GM18505 (cell line): ENCODE data around the gene DYRK3.

Experiments used
- ATAC-seq: cut with Tn5 transposase; IDR thresholded peaks from one replicate; pipeline ENCODE4 v1.9.1; 2021; ENCODE audit not compliant: unreplicated experiment
- POLR2A ChIP-seq: IDR thresholded peaks from 4 replicates; pipeline ENCODE4 v1.6.1; 2011; ENCODE audit warnings: borderline replicate concordance; ENCODE audit not compliant: insufficient read depth, insufficient read length; ENCODE audit errors: extremely low read depth

Gene DYRK3

DNA sequence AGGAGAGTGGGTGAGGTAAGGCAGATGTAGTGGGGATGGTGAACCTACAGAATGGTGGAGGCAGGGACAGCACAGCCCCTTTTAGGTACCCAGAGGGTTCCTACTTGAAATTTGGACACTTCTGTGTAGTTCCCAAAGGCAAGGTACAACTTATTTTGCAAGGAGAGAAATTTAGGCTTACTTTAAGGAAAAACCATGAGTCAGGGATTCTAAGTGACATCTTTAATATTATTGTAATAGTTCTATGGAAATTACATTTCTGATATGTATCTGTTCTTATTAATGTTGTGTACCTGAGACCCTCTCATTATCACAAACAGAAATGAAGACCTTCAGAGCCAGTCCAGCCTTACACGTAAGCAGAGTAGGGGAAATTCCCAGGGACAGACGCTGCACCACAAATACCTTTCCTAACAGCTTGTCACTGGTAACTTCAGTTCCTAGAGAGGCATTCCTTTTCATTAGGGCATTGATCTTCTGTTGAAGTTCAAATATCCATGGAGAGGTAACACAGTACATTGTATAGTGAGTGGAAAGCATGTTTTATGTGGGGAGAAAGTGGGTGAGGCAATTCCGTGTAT is 7.9 kb downstream of the DYRK3 start:
- no peak for ATAC-seq
- TF ChIP-seq POLR2A = no peak

GRCh38 chr1:206646504-206646903 is 11.2 kb downstream of the DYRK3 start:
- TF ChIP-seq POLR2A = no peak
- ATAC-seq = no peak

GRCh38 chr1:206647224-206647623 is 11.9 kb downstream of the DYRK3 start:
- TF ChIP-seq POLR2A = no peak
- no peak for ATAC-seq

DNA sequence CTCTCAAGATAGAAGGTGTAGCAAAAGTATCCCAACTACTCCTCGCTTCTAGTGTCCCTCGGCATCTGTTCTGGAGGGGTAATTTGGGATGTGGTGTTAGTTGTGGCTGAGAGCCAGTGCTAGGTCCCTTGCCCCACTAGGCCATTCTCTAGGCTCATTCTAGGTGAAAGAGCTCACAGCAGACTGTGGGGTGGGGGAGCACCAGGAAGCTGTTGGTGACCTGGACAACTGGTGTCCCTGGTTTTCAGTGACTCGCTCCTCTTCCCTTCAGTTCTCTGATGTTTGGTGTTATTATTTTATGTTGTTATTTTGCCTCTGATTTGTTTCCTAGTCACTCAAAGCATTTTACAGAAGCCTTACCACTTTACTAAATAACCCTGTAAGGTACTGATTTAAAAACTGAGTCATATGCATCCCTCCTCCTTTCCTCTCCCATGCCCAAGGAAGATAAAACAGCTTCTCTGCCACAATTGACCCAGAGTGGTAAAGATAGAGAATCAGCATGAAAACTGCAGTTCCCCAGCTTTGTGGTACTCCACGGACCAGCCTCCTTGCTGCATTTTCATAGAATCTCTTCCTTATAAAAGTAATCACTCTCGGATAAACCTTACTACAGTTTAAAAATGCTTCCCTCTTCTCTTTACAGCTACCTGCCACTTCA is 14.1 kb downstream of the DYRK3 start:
- TF ChIP-seq POLR2A = no peak
- no peak for ATAC-seq

DNA sequence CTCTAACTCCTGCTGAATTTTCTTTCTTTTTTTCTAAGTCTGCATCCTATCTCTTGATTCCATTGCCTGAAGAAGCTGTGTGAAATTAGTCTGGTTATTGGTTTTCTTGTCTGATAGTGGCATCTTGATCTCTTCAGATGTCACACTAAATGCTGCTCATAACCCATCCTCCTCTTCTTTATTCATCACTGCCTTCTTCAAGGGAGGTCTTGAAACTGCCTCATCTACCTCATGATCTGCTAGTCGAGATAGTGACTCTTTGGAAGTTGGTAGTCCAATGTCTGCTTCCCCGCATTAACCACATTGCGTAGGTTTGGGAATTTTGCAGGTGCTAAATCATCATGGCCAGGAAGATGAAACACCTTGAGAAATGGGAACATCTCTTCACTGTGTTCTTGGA is 15.7 kb downstream of the DYRK3 start:
- TF ChIP-seq POLR2A = no peak
- no peak for ATAC-seq

DNA sequence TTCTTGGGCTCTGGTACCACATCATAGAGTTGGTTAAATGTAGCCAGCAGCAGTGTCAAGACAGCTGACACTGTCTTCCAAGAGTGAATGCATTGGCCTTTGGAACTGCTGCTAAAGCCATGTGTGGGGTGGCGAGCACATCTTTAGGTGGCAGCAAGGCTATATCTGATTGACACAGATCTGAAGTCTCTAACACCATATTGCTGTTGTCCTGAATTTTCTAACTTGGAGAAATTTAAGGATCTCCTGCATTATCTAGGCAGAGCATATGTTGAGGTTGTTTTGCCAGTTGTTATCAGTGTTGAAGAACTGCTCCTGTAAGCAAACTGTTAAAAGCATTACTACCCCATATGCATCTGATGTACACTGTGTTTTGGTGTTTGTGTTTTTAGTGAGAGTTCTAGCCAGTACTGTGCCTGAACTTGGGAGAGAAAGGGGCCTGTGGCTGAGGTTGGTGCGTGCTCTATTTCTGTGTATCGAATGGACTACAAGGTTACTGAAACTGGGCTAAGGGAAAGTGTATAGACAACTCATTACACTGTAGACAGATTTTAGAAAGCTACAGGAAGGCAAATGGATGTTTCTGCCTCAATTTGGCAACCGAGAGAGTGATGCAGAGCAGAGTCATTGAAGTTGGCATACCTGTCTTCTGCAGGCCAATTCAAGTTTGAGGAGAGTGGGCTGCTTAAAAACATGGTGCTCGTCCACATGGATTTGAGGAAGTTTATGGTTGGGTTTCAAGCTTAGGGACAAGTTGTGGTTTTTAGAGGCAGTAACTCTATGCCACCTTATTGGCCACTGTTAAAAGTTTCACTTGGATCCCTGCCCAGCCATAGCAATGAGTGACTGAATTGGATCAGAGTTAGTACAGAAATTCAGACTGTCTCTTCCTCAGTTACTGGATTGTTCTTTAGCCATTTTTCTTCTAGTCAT is 16.9 kb downstream of the DYRK3 start:
- no peak for ATAC-seq
- no peak for TF ChIP-seq POLR2A

- TF ChIP-seq POLR2A = no peak
Observed at GRCh38 chr1:206653715-206654459, 18.6 kb downstream of the DYRK3 start.

GRCh38 chr1:206654828-206655227 is 19.5 kb downstream of the DYRK3 start:
- TF ChIP-seq POLR2A = no peak
- no peak for ATAC-seq

More at GRCh38 chr1:206653715-206654459, 18.6 kb downstream of the DYRK3 start:
- ATAC-seq = no peak

- no peak for ATAC-seq
- TF ChIP-seq POLR2A = no peak
Observed at GRCh38 chr1:206655471-206655882, 20.1 kb downstream of the DYRK3 start.

DNA sequence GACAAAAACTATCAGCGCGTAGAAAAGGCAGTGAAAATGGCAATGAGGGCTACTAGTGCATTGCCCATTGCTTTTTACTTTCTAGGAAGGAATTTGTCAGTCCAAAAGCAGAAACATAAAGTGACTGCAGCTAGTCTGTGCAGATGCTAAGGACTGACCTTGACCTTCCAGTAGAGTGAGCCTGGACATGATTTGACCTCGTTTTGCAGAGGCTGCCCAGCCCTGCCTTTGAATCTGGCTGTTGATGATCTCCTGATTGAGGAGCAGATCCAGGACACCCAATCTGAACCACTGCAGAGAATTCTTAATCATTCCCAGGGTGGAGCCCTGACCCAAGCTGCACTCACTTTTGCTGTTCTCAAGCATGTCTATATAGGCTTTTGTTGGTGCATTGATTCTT is 21.6 kb downstream of the DYRK3 start:
- no peak for TF ChIP-seq POLR2A
- no peak for ATAC-seq

GRCh38 chr1:206657751-206658150 is 22.4 kb downstream of the DYRK3 start:
- ATAC-seq = no peak
- TF ChIP-seq POLR2A = no peak

GRCh38 chr1:206658264-206658980 is 23.1 kb downstream of the DYRK3 start:
- ATAC-seq = no peak

GRCh38 chr1:206658981-206659273 is 23.6 kb downstream of the DYRK3 start:
- no peak for ATAC-seq

More at GRCh38 chr1:206658264-206658980, 23.1 kb downstream of the DYRK3 start:
- TF ChIP-seq POLR2A = no peak

More at GRCh38 chr1:206658981-206659273, 23.6 kb downstream of the DYRK3 start:
- no peak for TF ChIP-seq POLR2A
